ENCODE measurements around the gene HNF4A.
"Not testable (repeated sequence)": the region's sequence is repeated elsewhere in the genome, so short reads cannot be mapped to it uniquely, and the experiment has no call there.

Gene HNF4A

GRCh38 chr20:44355498-44356352, at the start of gene HNF4A:
Gene HNF4A, plus strand, starts transcription at chr20:44355699. Its CDS starts 106 bp downstream, at chr20:44355805.
- no peak for DNase-seq (ENCODE audit: low read depth)

- DNase-seq (ENCODE audit: low read depth) = no peak
Observed at GRCh38 chr20:44306927-44307326, 48.6 kb upstream of the HNF4A start.

GRCh38 chr20:44309763-44310663, 45.5 kb upstream of the HNF4A start:
- no peak for DNase-seq (ENCODE audit: low read depth)

GRCh38 chr20:44310664-44311639, 44.5 kb upstream of the HNF4A start, which contains the start of gene FITM2:
Gene FITM2, minus strand, starts transcription at chr20:44311202. Its CDS starts 54 bp downstream, at chr20:44311148.
- DNase-seq (ENCODE audit: low read depth) = peak; percentile 97

- no peak for DNase-seq (ENCODE audit: low read depth)
Observed at GRCh38 chr20:44314870-44315269, 40.6 kb upstream of the HNF4A start.

GRCh38 chr20:44319839-44320422, 35.6 kb upstream of the HNF4A start:
- DNase-seq (ENCODE audit: low read depth) = no peak

GRCh38 chr20:44324343-44324742, 31.2 kb upstream of the HNF4A start:
- DNase-seq (ENCODE audit: low read depth) = no peak

GRCh38 chr20:44326391-44327159, 28.9 kb upstream of the HNF4A start:
- no peak for DNase-seq (ENCODE audit: low read depth)

GRCh38 chr20:44327748-44328147, 27.8 kb upstream of the HNF4A start:
- not testable (repeated sequence) for DNase-seq (ENCODE audit: low read depth)

GRCh38 chr20:44328428-44328827, 27.1 kb upstream of the HNF4A start:
- no peak for DNase-seq (ENCODE audit: low read depth)

GRCh38 chr20:44331201-44331600, 24.3 kb upstream of the HNF4A start:
- no peak for DNase-seq (ENCODE audit: low read depth)

GRCh38 chr20:44334306-44334705, 21.2 kb upstream of the HNF4A start:
- DNase-seq (ENCODE audit: low read depth) = no peak

GRCh38 chr20:44334709-44335108, 20.8 kb upstream of the HNF4A start:
- no peak for DNase-seq (ENCODE audit: low read depth)

- DNase-seq (ENCODE audit: low read depth) = no peak
Observed at GRCh38 chr20:44335675-44336074, 19.8 kb upstream of the HNF4A start.

GRCh38 chr20:44336086-44336485, 19.4 kb upstream of the HNF4A start:
- DNase-seq (ENCODE audit: low read depth) = no peak

- no peak for DNase-seq (ENCODE audit: low read depth)
Observed at GRCh38 chr20:44336725-44337380, 18.6 kb upstream of the HNF4A start, which contains the start of gene R3HDML. Gene R3HDML, plus strand, starts transcription at chr20:44337043. Its CDS starts 115 bp downstream, at chr20:44337158.

- DNase-seq (ENCODE audit: low read depth) = no peak
Observed at GRCh38 chr20:44342248-44342647, 13.3 kb upstream of the HNF4A start.

- no peak for DNase-seq (ENCODE audit: low read depth)
Observed at GRCh38 chr20:44343162-44343675, 12.3 kb upstream of the HNF4A start.

GRCh38 chr20:44344723-44345122, 10.8 kb upstream of the HNF4A start:
- DNase-seq (ENCODE audit: low read depth) = no peak

Measured in activated T-helper 1 cell treated with Interleukin-2 at 50 U/mL for 16 hours (primary cell).